NCI-H526 (cell line): ENCODE measurements around the gene COBLL1.
A peak's percentile ranks its signal among the peaks of the same experiment; 100 is the strongest.

Experiments
- DNase-seq, 2 experiments: peaks; one replicate each; lab custom pipeline; 2025; lab: John Stamatoyannopoulos, UW

The COBLL1 gene

DNA sequence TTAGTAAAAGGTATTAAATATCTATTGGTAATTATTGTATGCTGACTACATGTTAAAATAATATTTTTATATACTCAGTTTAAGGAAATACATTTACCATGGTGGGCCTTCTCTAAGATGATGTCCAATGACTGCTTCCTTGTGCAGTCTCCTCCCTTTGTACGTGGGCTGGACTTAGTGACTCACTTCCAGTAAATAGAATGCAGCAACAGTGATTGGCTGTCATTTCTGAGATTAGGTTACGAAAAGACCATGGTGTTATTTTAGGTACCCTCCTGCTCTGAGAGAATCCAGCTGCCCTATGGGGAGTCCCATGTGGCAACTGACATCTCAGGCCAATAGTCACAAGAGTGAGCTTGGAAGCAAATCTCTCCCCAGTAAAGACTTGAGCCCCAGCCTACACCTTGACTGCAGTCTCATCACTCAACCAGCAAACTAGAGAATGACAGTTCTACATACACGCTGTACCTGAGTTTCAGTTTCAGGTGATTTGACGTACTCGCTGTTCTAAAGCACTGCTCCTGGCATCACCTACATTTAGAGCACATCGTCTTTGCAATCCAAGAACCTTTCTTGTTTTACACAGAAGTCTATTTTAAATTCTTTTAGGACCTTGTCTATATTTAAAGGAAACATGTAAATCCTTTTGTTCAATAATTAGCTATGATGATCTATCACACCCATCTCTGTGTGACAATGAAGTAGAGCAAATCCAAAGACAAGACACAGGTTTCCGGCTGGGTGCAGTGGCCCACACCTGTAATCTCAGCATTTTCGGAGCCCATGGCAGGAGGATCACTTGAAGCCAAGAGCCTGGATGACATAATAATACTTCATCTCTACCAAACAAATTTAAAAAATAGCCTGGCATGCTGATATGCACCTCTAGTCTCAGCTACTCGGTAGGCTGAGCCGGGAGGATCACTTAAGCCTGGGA is 87.2 kb downstream of the COBLL1 start:
- DNase-seq: no peak

DNA sequence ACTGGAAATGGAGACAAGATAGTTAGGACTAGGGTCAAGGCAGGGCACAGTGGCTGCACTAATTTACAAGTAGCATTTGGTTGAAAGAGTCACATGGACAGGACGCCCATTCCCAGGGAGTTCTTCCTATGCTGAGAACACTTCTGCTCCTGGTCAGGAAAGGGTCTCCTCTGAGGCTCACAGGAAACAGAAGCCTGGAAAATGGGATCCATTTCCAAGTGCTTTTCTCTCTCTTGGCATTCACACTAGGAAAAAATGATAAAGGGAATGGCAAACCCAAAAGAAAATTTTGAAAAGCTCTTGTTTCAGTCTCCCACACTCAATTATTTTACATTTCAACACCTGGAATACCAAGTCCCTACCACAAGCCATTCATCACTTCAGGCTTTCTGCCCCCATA is 88.7 kb downstream of the COBLL1 start:
- DNase-seq: no peak

DNA sequence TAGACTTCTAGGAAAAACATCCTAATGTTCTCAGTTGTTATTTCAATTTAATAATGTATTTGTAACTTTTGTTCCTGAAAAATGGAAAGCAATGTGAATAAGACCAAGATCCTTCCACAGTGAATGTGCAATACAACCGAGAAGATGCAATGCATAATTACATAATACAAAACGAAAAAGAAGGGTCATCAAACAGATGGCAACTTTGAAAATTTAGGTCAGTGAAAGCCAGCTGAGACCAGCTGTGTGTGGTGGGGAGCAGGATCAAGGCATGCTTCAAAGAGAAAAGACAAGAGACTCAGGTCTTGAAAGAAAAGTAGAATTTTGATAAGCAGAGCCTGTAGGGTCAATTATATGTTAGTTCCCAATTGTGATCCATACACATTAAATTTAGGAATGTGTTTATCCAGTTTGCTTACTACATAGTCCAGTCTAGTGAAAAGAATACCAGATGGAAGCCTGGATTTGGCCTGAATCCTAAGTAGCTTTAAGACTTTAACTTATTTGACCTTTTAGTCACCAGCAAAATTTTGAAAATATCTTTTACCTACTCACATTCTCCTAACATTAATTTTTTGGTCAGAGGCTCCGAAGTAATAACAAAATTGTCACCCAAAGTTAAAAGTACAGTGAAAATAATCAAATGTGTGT is 93.7 kb downstream of the COBLL1 start:
- DNase-seq: no peak

DNA sequence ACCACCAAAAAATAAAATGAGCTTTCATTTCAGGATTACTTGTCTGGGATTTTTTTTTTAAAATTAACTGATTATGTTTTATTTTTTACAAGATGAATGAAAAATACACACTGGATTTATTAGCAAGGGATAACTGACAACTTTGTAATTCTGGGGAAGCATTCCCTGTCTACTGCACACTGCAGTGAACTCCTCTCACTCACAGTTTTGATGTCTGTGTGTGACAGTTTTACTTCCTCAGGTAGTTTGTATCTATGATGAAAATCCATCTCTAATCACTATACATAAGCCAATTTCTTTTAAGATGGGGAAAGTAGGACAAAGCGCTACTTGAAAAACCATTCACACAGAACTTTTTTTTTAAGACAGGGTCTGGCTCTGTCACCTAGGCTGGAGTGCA is 94.5 kb downstream of the COBLL1 start:
- DNase-seq: no peak

DNA sequence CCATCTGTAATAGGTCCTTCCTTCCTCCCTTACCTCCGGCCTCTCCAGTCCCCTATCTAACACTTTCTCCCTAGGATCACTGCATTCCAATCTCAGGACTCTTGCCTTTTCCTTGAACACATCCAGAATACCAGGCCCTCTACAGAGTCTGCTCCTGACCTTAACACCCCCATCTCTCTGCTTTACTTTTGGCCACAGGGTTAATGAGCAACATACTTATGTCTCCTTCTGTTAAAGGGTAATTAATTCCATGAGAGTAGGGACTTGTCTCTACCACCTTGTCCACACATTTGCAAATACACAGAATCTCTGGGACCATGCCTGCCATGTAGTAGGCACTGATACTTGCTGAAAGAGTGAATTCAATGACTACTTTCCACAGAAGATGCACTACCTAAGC is 94.9 kb downstream of the COBLL1 start:
- DNase-seq: no peak

DNA sequence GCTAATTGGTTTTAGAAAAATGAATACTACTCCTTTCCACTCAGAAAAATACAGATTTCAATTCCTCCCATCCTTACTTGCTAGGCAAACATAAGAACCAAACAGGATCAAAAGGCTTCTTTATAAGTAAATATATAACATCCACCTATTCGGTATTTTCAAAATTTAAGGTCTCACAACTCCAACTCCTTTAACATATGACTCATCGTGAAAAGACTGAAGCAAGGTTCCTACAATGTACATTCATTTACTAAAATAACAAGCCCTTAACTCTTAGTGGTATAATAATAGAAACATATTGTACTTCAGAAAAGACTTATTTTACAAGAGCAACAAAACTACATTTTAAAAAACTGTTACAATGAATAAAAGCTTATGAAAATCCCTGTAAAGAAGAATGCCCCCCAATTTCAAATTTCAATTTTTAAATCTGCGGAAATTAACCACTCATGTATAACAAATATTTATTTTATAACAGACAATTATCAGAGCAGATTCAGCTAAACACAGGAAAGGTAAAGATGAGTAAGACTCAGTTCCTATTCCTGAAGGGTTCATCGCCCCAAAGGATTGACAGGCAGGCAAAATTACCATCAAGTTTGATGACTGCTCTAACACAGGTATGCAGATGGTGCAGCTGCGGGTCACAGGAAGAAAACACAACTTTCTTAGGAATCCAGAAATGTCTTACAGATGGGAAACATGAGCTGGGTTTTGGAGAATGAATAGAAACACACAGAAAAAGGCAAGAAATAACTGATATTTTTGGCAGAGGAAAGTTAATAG is 96.4 kb downstream of the COBLL1 start:
- DNase-seq: no peak

DNA sequence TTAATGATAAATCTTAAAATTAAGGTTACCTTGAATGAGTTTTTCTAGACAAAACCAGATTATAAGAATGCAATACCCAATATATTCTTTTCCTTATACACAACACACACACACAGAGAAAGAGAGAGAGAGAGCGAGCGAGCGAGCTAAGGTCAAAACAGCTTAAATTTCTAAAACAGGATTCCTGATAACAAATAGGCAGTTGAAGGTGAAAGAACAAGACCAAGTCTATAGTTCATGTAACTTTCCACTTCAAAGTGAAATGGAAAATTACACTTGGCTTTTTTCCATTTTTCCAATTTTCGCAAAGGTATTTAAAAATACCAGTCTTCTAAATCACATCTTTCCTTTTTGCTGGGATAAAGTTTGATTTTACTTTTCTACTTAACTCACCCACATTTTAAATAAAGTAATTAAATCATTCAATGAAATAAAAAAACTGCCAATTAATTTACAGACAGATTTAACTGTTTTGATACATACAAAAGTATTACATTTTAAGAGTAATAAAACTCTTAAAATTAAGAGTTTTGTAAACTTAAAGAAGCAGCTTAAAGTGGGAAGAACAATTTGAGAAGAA is 98.8 kb downstream of the COBLL1 start:
- no peak for DNase-seq

DNA sequence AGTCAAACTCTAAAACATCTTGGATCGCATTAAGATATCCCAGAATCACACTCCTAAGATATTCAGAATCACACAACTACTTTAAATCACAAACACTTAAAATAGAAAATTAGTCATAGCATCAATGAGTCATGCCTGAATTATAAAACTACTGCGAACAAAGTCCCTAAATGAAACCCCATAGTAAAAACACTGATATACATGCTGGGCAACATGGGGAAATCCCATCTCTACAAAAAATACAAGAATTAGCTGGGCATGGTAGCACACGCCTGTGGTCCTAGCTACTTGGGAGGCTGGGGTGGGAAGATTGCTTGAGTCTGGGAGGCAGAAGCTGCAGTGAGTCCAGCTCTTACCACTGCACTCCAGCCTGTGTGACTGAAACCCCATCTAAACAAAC is 101.7 kb downstream of the COBLL1 start:
- DNase-seq: no peak

DNA sequence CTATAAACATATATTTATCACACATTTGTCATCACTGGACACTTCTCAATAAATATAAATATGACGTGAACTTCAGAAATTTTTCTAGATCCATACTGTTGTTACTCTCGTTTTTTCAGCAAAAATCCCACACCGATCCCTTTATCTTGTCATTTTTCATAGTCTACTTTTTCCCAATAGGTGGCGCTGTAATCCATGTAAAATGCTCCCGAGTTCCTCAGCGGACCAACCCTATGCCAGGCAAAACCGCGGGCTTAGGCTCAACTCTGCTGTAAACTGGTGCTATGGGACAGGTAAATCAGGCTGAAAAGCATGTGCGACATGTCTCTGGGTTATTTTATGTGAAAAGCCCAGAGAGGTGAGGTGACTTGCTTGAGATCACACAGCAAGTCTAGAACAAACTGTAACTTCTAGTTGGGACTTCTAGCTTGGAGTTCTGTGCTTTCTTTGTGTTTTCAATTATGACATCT is 104.0 kb downstream of the COBLL1 start:
- DNase-seq: peak; percentile 64 to 89

DNA sequence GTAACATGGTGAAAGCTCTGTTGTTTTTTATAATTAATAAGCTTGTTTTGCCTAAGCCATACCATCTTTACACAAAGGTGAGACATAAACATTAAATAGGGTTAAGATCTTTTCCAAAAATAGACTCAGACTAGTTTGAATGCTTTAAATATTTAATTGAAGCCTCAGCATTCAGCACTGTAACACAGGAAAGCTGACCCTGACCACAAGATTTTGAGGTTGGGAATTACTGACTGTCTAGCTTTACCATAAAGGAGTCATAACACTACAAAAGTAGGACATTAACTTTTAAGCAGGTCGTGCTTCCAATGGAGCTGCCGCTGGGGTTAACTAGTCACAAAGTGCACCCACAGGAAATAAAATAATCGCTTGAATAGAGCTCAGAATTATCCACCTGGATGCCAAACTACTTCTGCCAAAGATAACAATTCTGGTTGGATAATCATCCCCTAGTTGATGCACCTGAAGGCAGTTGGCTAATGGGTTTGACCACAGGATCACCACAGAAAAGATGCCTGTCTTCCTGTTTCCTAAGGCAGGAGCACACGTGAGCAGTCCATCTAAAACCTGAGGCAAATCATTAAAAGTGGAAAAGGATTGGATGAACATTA is 106.2 kb downstream of the COBLL1 start:
- DNase-seq: no peak

DNA sequence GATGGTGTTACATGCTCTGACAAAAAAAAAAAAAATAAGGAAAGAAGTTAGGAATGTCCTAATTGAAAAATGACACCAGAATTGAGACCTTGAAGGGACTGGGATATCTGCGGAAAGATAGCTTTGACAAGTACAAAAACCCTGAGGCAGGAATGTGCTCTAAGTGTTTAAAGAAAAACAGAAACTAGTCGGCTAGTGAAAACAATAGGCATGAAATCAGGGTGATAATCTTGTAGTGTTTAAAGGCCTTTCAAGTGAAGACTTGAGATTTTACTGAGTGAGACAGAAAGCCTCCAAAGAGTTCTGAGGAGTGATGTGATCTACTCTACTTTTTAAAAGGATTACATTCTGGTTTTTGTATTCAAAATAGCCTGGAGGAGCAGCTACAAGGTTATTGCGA is 107.4 kb downstream of the COBLL1 start:
- DNase-seq: no peak

DNA sequence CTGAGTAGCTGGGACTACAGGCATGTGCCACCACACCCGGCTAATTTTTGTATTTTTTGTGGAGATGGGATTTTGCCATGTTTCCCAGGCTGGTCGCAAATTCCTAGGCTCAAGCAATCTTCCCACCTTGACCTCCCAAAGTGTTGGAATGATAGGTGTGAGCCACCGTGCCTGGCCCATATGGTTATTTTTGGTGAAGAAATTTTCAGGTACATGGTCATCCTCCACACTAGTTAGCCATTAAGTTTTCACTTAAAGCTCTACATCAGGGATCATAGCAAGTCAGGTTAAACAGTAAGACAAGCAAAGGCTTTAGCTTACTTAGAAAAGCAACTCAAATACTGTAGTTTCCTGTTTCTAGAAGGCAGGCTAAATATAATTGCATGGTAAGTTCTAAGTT is 116.1 kb downstream of the COBLL1 start:
- no peak for DNase-seq

DNA sequence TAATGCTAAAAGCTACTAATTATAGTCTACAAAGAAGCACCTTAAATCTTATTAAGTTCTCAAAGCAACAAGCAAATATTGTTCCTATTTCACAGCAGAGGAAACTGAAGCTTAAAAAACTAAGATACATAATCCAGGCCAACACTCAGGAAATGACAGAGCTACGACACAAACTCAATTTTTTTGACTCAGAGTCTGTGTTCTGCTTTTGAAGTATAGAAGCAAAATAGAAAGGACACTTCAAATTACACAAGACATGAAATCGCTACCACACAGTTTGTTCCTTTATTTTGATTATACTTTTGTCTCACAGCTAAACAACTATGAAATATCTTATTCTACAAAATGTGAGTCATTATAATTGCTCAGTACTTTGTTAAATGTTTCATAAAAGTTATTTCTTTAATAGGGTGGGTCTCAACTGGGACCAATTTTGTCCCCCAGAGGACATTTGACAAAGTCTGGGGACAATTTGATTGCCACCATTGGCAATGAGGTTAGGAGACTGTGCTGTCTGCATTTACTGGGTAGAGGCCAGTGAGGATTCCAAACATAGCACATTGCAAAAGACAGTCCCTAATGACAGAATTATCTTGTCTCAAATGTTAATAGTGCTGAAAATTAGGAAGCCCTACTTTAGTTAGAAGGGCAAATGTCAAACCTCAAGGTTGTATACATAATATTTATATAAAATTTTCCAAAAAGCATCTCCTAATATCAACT is 118.8 kb downstream of the COBLL1 start:
- no peak for DNase-seq

DNA sequence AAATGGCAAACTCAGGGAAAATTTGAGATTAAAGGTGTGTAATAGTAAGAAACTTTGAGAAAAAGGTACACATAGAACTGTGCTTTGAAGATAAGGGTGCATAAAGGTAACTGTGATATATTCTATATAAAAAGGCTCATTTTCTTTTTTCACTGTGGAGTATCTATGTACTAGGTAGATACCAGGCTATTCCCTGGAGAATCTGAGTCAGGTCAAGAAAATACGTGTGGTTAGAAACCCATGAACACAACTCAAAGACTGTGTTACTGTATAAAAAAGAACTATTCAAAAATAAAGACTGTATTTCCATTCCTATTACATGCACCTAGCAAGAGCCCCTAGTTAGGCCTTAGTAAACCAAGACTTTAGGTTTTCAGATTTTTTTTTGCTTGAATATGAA is 120.2 kb downstream of the COBLL1 start:
- no peak for DNase-seq

DNA sequence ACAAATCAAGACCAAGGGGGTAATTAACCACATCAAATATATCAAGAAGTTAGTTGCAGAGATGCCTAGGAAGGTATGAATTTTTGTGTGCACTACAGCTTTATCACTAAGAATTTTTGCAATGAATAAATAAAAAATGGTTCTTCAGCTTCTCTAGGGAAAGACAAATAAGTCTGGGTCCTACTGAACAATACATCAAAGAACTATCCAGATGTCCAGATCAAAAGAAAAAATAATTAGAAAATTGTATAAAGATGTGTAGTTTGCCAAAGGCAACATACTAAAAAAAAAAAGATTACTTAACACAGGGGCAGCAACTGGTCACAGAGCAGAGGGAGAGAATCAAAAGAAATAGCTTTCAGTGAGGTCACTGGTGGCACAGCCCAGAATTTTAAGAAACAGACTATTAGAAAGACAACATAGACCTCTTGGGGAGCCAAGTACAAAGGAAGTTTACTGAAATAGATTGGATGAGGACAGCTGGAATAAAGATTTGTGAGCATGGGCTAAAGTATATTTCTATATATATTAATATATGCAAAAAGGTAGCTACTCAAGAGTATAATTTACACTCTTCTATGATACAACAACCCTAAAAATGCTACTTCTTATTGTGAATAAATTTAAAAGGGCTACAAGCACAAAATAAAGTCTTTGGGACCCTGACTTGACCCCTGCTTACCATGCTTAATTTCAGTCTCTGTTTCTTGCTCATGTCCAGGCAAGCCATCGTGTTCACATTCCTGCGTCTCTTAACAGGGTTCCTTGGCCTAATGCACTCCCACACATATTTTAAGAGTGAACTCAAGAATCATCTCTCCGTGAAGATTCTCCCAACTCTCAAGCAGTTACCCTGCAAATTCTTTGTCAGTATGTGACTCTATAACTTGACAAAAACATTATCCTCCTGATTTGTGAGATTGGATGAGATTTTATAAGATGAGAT is 121.4 kb downstream of the COBLL1 start:
- DNase-seq: no peak

DNA sequence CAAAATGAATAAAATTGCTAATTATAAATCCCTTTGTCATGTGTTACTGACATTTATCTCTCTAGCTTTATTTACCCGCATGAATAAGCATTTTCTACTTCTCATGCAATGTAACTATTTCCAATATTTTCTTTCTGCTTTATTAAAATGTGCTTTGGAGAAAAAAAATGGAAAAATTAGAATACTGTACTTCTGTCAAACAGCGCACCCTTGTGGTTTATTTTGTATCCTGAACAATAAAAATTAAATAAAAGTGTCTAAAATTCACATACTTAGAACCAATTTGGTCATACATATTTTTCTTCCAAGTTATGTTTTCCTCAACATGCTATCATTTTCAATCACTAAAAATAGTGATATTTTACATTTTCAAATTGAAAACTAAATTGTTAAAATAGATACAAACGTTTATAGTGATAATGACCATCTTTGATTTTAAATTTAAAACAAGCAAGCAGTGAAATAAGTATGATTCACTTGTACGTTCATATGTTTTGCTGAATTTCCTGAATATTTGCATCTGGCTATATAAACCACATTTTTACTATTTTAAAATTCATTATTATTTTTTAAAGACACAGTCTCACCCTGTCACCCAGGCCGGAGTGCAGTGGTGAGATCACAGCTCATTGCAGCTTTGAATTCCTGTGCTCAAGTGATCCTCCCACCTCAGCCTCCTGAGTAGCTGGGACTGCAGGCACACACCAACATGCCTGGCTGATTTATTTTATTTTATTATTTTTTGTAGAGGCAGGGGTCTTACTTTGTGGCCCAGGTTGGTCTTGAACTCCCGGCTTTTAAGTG is 124.4 kb downstream of the COBLL1 start:
- DNase-seq: peak in 1 of 2 experiments; percentile 36

DNA sequence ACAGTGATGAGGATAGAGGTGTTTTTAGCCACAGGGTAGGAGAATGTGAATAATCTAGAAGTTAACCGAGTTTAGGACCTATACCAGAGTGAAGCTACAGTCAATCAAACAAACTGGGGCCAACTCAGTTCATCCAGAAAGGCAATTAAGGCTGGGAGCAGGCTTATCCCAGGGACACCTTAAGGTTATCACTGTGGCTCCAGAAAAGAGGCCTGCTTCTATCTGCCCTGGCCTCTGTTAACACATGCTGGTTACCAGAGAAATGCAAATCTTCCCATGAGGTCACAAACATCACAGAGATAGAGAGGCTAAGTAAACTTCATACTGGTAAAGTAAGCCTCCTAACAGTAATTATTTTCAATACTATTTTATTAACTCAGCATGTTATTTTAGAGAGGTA is 127.2 kb downstream of the COBLL1 start:
- peak in 1 of 2 experiments; percentile 51 for DNase-seq

DNA sequence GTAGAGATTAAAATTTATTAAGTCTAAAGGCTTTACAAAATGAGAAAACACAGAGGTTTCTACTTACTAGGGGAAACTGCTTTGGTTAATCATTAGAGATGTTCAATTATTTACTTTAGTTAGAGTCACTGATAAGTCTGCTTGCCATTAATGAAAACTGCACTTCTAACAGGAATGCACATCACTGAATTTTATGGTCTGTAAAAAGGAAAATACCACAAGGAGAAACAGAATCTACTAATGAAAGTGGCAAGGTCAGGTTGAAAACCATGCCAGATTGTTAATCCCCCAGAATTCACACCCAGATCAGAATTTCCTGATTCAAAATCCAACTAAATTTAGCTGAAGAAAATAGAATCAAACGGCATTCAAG is 129.9 kb downstream of the COBLL1 start:
- DNase-seq: no peak
